Endometrial microvascular endothelial cells (primary cell): ENCODE results near the gene GTF3C5. TPM values are rescaled to one million over a fixed set of nuclear protein-coding genes. Genes with fewer than 3 reads are reported as not detected.

Experiments
- in situ Hi-C: cut with HindIII; loops from 2 replicates; pipeline ENCODE4 v1.10.0; 2017; ENCODE audit warnings: low sequenced_read_pairs, low pct_unique_long_range_greater_than_20kb; ENCODE audit errors: inconsistent ontology term
- total RNA-seq: library from RNA; depleted of rRNA; stranded (reverse); fragments of >200 nt; gene quantifications from one replicate; pipeline ENCODE4 v1.2.3, GENCODE V29; 2015; ENCODE audit errors: inconsistent ontology term

The GTF3C5 gene
- total RNA-seq, 1 donor from 2014 or later = 58.4 TPM

DNA sequence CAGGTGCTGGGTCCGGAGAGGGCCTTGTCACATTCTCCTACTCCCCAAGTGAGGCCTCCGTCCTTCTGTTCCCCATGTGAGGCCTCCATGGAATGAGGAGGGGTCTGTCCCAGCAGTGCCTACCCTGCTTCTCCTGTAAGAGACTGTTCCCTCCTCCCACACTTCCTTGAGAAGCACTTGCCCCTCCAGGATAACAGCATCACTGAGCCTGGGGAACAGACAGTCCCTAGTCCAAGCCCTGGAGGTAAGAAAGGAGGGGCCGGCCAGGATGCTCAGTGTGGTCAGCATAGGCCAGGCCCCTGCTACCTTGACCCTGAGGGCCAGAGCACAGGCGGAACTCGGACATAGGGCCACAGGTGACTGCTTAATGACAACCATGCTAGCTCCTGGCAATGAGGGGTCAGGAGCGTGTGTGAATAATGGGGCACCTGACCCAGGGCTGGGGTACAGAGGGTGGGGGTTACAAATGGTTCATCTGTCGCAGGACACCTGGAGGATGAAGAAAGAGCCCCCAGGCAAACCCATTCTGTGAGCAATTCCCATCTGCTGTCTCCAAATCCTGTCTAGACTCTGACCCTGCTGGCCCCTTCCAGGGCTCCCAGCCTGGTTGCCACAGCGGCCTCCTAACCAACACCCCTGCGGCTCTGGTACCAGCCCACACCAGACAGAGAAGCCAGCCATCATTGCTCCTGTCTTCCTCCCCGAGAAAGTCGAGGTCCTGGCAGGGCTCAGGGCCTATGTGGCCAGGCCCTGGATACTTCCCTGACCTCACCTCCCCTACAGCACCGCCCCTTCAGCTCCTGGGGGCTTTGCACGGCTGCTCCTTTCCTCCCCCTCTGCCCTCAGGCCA lies 69.9 kb downstream of the GTF3C5 start:
- in situ Hi-C loops = no loop called here

DNA sequence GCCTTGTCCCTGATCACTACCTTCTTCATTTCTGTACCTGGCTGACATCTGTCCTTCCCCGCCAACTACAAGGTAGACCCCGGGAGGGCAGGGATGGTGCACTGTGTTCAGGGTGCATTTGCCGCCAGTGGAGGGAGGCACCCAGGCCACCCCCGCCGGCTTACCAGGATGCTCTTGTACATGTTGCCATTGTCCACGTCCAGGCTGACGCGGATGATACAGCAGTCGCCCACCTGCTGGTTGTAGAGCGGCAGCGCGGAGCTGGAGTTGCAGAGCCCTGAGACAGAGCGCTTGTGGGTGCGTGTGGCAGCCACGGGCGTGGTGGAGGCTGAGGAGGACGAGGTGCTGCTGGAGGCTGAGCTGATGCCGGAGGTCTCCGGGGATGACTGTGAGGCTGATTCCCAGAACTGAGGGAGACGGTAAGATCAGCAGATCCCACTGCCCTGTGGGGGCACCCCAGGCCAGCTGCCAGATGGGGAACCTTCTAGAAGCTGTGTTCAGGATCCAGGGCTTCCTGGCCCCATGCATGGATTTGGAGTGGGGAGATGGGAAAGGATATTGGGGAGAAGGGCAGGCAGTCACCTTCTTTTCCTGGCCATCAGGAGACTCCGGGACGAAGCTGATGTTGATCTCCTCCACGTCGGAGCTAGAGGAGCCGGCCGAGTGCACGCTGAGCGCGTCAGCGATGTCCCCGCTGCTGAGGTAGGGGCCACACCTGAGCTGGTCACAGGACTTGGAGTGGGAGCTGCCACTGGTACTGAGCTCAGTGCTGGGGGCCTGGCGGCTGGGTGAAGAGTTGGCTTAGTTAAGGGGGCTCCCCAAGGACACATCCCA lies 70.8 kb downstream of the GTF3C5 start:
- in situ Hi-C loops = no loop called here

DNA sequence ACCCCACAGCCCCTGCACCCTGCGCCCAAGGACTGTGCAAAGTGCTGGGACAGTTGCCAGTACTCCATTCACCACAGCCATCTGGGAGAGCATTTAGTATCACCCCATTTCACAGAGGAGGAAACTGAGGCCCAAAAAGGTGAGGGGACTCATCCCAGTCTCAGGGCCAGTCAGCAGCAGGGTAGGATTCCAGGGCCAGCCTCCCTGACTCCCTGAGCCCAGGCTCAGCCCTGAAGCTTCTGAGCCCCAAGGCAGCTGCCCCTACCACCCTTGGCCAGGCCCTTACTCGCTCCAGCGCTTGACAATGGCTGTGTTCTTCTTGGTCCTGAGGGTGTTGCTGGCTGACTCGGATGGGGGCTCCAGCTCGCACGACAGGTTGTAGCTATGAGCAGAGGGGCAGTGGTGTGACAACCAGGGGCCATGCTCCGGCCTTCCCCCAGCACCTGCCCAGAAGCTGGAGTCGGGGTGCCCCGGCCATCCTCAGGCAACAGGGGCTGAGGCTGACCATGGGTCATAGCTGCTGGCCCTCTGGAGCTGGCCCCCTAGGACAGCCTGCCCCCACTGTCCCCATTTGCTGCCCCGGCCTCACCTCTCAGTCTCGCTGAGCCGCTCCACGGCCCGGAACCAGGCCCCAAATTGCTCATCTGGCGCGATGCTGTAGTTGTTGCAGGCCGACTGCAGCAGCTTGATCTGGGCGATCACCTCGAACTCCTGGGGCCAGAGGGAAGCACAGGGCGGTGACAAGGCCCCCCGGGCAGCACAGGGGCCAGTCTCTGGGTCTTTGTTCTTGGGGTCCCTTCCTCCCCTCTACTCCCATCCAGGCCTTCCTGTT lies 71.6 kb downstream of the GTF3C5 start:
- in situ Hi-C loops = no loop called here

DNA sequence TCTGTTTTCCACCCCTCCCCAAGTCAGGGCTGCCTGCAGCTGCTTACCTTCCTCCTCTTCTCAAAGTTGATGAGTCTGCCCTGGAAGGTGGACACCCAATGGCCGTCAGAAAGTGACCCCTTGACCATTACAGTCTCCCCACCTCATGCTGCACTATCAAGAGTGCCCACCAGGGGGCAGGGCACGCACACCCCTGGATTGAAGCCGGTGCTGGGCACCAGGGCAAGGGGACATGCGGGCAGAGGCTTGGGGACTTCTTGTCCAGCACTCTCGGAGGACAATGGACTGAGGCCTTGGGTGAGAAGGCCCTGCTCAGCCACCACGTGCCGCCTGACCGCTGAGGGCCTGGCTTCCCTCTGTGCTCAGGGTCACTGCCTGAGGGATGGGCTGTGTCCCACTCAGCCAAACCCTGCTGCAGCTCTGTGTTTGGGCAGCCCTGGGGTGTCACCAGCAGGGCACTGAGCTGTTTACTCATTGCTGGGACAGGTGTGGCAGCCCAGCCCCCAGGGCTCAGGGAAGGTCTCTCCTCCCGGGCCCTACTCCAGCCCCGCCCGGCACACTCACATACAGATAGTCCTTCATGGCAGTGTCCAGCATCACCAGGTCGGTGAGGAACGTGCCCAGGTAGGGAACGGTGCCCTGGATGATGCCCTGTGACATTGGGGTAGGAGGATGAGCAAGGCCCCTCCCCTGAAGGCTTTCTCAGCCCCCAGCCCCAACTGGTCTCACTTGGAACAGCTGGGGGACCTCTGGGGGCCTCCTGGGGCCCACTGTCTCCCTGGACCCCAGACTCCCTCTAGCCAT lies 72.6 kb downstream of the GTF3C5 start:
- in situ Hi-C loops = no loop called here

DNA sequence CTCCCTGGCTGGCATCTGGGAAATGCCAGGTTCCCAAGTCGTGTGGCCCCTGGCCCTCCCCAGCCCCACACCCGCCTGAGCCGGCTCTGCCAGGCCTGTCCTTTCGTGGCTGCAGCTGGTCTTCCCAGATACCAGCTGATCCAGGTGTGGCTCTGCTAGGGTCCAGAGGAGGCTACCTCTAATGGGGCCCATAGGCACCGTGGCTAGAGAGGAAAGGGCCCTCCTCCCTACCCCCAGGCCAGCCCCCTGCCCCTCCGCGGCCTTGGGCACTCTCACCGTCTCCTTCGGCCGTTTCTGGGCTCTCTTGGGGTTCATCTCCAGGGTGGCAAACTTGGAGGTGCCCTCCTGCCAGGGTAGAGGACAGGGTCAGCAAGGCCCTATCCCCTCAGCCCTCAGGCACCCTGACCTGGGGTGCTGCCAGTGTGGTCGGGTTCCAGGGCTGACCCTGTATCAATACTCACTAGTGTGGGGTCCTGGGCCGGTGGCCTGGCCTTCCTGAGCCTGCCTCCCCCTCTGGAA lies 73.2 kb downstream of the GTF3C5 start:
- in situ Hi-C loops = no loop called here

DNA sequence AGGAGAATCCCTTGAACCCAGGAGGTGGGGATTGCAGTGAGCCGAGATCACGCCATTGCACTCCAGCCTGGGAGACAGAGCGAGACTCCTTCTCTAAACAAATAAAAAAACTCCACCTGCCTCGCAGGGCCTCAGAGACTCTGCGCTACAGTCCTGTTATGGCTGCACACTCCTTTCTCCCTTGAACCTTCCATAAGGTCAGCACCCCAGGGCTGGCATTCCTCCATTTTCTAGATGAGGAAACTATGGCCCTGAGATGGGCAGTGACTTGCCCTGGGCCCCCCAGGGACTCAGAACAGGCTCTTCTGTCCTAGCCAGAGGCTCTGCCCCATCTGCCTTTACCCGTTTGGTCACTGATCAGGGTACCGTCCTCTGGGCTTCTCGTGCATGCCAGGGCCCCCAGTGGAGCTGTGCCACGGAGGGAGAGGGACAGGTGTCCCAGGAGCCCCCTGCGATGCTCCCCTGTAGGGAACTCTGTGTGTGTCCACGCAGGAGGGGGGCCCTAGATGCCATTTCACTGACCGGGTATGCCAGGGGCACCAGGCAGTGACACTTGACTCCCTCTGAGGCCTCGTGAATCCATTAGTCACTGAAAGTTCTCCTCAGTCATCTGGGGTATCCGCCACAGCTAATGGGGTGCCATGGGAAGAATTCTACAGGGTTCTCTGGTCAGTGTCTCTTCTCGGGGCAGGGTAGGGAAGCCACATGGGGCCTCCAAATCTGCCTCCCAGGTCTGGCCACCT lies 74.1 kb downstream of the GTF3C5 start:
- in situ Hi-C loops = no loop called here

DNA sequence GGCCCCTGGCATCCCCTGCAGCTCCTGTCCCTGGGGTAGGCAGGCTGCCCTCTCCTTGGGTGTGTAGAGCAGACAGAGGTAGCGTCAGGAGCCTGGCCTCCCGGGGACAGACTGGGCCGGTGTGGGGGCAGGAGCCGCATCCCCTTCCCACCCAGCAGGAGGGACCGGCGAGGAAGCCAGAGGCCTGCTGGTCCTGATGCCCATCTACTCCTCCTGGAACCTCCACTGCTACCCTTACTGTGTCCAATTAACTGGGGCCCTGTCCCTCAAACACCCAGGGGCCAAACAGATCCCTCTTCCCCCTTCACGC lies 74.6 kb downstream of the GTF3C5 start:
- in situ Hi-C loops = no loop called here

DNA sequence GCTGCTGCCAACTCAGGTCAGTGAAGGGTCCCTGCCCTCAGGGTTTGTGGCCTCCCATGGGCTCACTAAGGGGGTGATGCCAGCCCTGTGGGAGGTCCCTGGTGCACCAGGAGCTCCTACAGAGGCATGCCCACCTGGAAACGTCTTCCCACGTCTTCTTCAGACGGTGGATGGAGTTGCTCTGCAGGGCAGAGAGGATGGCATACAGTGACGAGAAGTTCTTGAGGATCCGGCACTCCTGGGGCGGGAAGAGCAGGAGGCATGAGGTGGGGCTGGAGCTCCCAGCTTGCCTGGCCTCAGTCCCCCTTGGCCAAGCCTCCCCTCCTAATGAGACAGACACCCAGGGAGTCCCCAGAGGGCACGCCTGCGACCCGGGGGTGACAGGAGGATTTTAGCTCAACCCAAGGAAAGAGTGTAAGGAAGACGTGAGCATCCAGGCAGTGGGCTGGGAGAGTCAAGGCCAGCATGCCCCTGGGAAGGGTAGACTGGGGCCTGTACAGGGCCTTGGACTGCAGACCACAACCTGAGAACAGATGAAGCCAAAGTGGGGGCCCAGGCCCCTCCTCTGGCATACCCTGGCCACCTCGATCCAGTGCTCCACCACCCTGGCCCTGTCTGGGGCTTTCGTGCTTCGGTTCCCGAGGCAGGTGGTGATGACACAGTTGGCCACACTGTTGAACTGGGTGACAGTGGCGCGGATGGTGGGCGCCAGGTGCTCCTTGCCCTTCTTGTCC lies 75.9 kb downstream of the GTF3C5 start:
- in situ Hi-C loops = no loop called here

DNA sequence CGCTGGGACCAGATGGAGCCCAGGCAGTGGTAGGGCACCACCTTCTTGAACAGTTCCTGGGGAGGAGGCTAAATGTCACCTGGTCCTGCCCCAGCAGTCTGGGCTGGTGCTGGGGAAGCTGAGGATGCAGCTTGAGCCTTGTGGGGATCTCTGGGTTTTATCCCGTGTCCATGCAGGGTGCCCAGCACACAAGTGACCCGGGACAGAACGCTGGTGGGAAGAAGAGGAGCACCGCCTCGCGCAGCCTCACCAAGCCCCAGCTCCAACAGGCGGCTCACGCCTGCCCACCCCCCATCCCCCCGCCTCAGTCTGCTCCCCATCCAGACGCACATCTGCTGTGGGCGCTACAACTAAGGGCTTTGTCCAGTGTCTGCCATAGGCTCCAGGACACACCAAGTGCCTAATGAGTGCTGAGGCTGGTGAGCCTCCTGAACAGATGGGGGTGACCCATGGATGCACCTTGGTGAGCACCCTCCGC lies 76.5 kb downstream of the GTF3C5 start:
- in situ Hi-C loops = no loop called here

Other genes starting within 250 kb of the GTF3C5 start
- gene AK8, start 152.7 kb upstream of the GTF3C5 start, total RNA-seq = not detected
- gene SPACA9, start 152.1 kb upstream of the GTF3C5 start, total RNA-seq = 2.9 TPM
- 19.0 TPM for gene TSC1, start 86.4 kb upstream of the GTF3C5 start, total RNA-seq
- not detected for gene GFI1B, start 52.3 kb upstream of the GTF3C5 start, total RNA-seq
- gene CEL, start 31.0 kb downstream of the GTF3C5 start, total RNA-seq = 0.37 TPM
- 17.6 TPM for gene RALGDS, start 90.2 kb downstream of the GTF3C5 start, total RNA-seq
- 0.37 TPM for gene GBGT1, start 132.9 kb downstream of the GTF3C5 start, total RNA-seq
- gene OBP2B, start 178.3 kb downstream of the GTF3C5 start, total RNA-seq = not detected
- not detected for gene ABO, start 244.2 kb downstream of the GTF3C5 start, total RNA-seq